WTC11 (cell line): Measurements from ENCODE around the gene TPK1. TPM values are rescaled to one million over a fixed set of nuclear protein-coding genes. Genes with fewer than 3 reads are reported as not detected.

Source experiments
- ATAC-seq: fragments of 200-7000 bp; cut with Tn5 transposase; 2 replicates; pipeline ENCODE4 v1.10.0; 2021; ENCODE audit warnings: mild to moderate bottlenecking, moderate library complexity
- CTCF ChIA-PET: fragments of 300-600 bp; sonication (Branson Sonifier 250); formaldehyde crosslinking; loops from one replicate; lab custom pipeline; 2021; ENCODE audit warnings: antibody characterized with exemption; lab: Charles Lee
- POLR2A ChIA-PET: fragments of 350-600 bp; sonication (Branson Sonifier 250); formaldehyde crosslinking; loops from one replicate; lab custom pipeline; 2021; ENCODE audit warnings: antibody characterized with exemption; lab: Charles Lee
- DNase-seq: peaks from one replicate; pipeline ENCODE4 v3.0.0; 2021; ENCODE audit warnings: low spot score
- H3K27ac Mint-ChIP-seq: 2 replicates; pipeline ENCODE4 v1.8.0; 2021; ENCODE audit warnings: mixed read lengths
- H3K27me3 Mint-ChIP-seq: 2 replicates; pipeline ENCODE4 v1.8.0; 2021; ENCODE audit warnings: low read depth, mild to moderate bottlenecking, moderate library complexity, mixed read lengths
- H3K36me3 Mint-ChIP-seq: 2 replicates; pipeline ENCODE4 v1.8.0; 2021; ENCODE audit warnings: mixed read lengths
- H3K4me1 Mint-ChIP-seq: 2 replicates; pipeline ENCODE4 v1.8.0; 2022; ENCODE audit warnings: mixed read lengths
- H3K4me3 Mint-ChIP-seq: 2 replicates; pipeline ENCODE4 v1.8.0; 2021; ENCODE audit warnings: mild to moderate bottlenecking, moderate library complexity, mixed read lengths
- H3K9me3 Mint-ChIP-seq: 2 replicates; pipeline ENCODE4 v1.8.0; 2021; ENCODE audit warnings: mixed read lengths
- ATF2 ChIP-seq: sonication (generic); formaldehyde crosslinking; IDR thresholded peaks from 2 replicates; pipeline ENCODE4 v1.8.1; 2022; ENCODE audit warnings: low read depth, missing genetic modification reagents, borderline replicate concordance
- CDX4 ChIP-seq: fragments of 250-450 bp; sonication (Bioruptor Pico); IDR thresholded peaks from 2 replicates; pipeline ENCODE4 v1.9.0; 2021; ENCODE audit warnings: moderate library complexity, mild to moderate bottlenecking, inconsistent platforms, borderline replicate concordance
- CREB1 ChIP-seq: sonication (generic); formaldehyde crosslinking; IDR thresholded peaks from 2 replicates; pipeline ENCODE4 v1.8.0; 2023; ENCODE audit warnings: mild to moderate bottlenecking, missing genetic modification reagents
- E2F5 ChIP-seq: sonication (generic); formaldehyde crosslinking; IDR thresholded peaks from 2 replicates; pipeline ENCODE4 v1.8.1; 2022; ENCODE audit warnings: mild to moderate bottlenecking, moderate library complexity, missing genetic modification reagents
- ELF4 ChIP-seq: sonication (generic); formaldehyde crosslinking; IDR thresholded peaks from 2 replicates; pipeline ENCODE4 v1.8.1; 2022; ENCODE audit warnings: low read depth, mild to moderate bottlenecking, moderate library complexity, missing genetic modification reagents
- EMX1 ChIP-seq: fragments of 250-450 bp; sonication (Bioruptor Pico); IDR thresholded peaks from 2 replicates; pipeline ENCODE4 v1.8.0; 2021; ENCODE audit warnings: mild to moderate bottlenecking
- ETV6 ChIP-seq: sonication (generic); formaldehyde crosslinking; IDR thresholded peaks from 2 replicates; pipeline ENCODE4 v1.8.1; 2022; ENCODE audit warnings: mild to moderate bottlenecking, missing genetic modification reagents
- FOXP1 ChIP-seq: sonication (generic); formaldehyde crosslinking; IDR thresholded peaks from 2 replicates; pipeline ENCODE4 v1.8.0; 2022; ENCODE audit warnings: missing genetic modification reagents, mild to moderate bottlenecking, moderate library complexity, borderline replicate concordance
- FOXP4 ChIP-seq: sonication (generic); formaldehyde crosslinking; IDR thresholded peaks from 2 replicates; pipeline ENCODE4 v1.8.0; 2022; ENCODE audit warnings: mild to moderate bottlenecking, missing genetic modification reagents
- HMGXB4 ChIP-seq: sonication (generic); formaldehyde crosslinking; IDR thresholded peaks from 2 replicates; pipeline ENCODE4 v1.8.1; 2023; ENCODE audit warnings: mild to moderate bottlenecking, moderate library complexity, missing genetic modification reagents
- NFYB ChIP-seq: sonication (generic); formaldehyde crosslinking; conservative IDR thresholded peaks from 2 replicates; pipeline ENCODE4 v1.8.0; 2022; ENCODE audit warnings: low read depth, missing genetic modification reagents
- PREB ChIP-seq: sonication (generic); formaldehyde crosslinking; IDR thresholded peaks from 2 replicates; pipeline ENCODE4 v1.8.1; 2022; ENCODE audit warnings: mild to moderate bottlenecking, missing genetic modification reagents, moderate library complexity, borderline replicate concordance
- TEAD1 ChIP-seq: sonication (generic); formaldehyde crosslinking; IDR thresholded peaks from 2 replicates; pipeline ENCODE4 v1.8.0; 2022; ENCODE audit warnings: mild to moderate bottlenecking, missing genetic modification reagents
- TP53 ChIP-seq: sonication (generic); formaldehyde crosslinking; IDR thresholded peaks from 2 replicates; pipeline ENCODE4 v1.8.1; 2023; ENCODE audit warnings: mild to moderate bottlenecking, missing genetic modification reagents
- USF2 ChIP-seq: sonication (generic); formaldehyde crosslinking; IDR thresholded peaks from 2 replicates; pipeline ENCODE4 v1.8.1; 2023; ENCODE audit warnings: mild to moderate bottlenecking, missing genetic modification reagents, moderate library complexity
- ZNF121 ChIP-seq: sonication (generic); formaldehyde crosslinking; IDR thresholded peaks from 2 replicates; pipeline ENCODE4 v1.8.0; 2023; ENCODE audit warnings: missing genetic modification reagents
- ZNF138 ChIP-seq: sonication (generic); formaldehyde crosslinking; conservative IDR thresholded peaks from 2 replicates; pipeline ENCODE4 v1.8.1; 2022; ENCODE audit warnings: mild to moderate bottlenecking, moderate library complexity, missing genetic modification reagents
- ZNF281 ChIP-seq: sonication (generic); formaldehyde crosslinking; IDR thresholded peaks from 2 replicates; pipeline ENCODE4 v1.8.0; 2023; ENCODE audit warnings: mild to moderate bottlenecking, missing genetic modification reagents
- ZNF396 ChIP-seq: fragments of 250-450 bp; sonication (Bioruptor Pico); IDR thresholded peaks from 2 replicates; pipeline ENCODE4 v1.8.0; 2021; ENCODE audit warnings: mild to moderate bottlenecking, moderate library complexity, borderline replicate concordance
- ZNF425 ChIP-seq: fragments of 250-450 bp; sonication (Bioruptor Pico); conservative IDR thresholded peaks from 2 replicates; pipeline ENCODE4 v1.9.0; 2021; ENCODE audit warnings: mild to moderate bottlenecking
- total RNA-seq: library from RNA; stranded (reverse); gene quantifications from 3 replicates; pipeline ENCODE4 v1.2.3, GENCODE V29; 2021

Gene TPK1
- total RNA-seq, 1 experiment from 2014 or later, result 2.7 TPM

- TF ChIP-seq ZNF396 (CRISPR knock-in tag), result no peak
- no peak for TF ChIP-seq EMX1
- TF ChIP-seq NFYB (CRISPR knock-in tag), result no peak
Observed at GRCh38 chr7:144884896-144885295, 49.0 kb upstream of the TPK1 start (continued).

- POLR2A ChIA-PET, result no interaction called here
- TF ChIP-seq HMGXB4, result no peak
- no peak for TF ChIP-seq USF2 (CRISPR knock-in tag)
- TF ChIP-seq TP53 (CRISPR knock-in tag), result no peak
- no peak for TF ChIP-seq ZNF425 (CRISPR knock-in tag)
- TF ChIP-seq ELF4 (CRISPR knock-in tag), result no peak
- no peak for TF ChIP-seq CREB1
- TF ChIP-seq ATF2, result no peak
- TF ChIP-seq E2F5 (CRISPR knock-in tag), result no peak
- TF ChIP-seq PREB (CRISPR knock-in tag), result no peak
- TF ChIP-seq ETV6 (CRISPR knock-in tag), result no peak
- no peak for TF ChIP-seq FOXP1 (CRISPR knock-in tag)
- TF ChIP-seq FOXP4 (CRISPR knock-in tag), result no peak
- TF ChIP-seq ZNF138 (CRISPR knock-in tag), result no peak
- TF ChIP-seq CDX4, result no peak
- no peak for TF ChIP-seq ZNF281 (CRISPR knock-in tag)
- no peak for TF ChIP-seq TEAD1
- no peak for TF ChIP-seq ZNF121 (CRISPR knock-in tag)
- TF ChIP-seq, all 79 proteins: peak for 0
- DNase-seq, result no peak
- Mint-ChIP-seq H3K9me3 (peaks cover 5% of the 10 kb centered on the region; the same call in 1 of the 2 replicates), H3K4me3 (no peak overlapping the region), H3K27ac (no peak overlapping the region), H3K27me3 (no peaks in the 10 kb centered on the region), H3K36me3 (no peaks in the 10 kb centered on the region), H3K4me1 (peaks cover 15% of the 10 kb centered on the region)
- CTCF ChIA-PET, result no interaction called here
- ATAC-seq, result peak; percentile 36; the same call in 1 of the 2 replicates
Observed at GRCh38 chr7:144873316-144873845, 37.5 kb upstream of the TPK1 start.
